Measurements from ENCODE around the gene CILP. TPM values are rescaled to one million over a fixed set of nuclear protein-coding genes. Genes with fewer than 3 reads are reported as not detected.

CILP gene
- total RNA-seq, 1 experiment from 2014 or later, result 0.08 TPM

- BruUV-seq (replicated peaks), result no TSS peak
- CTCF ChIA-PET, result no interaction called here
Measured at GRCh38 chr15:65254356-65254755, 43.1 kb upstream of the CILP start.

GRCh38 chr15:65249641-65250040, 38.4 kb upstream of the CILP start:
- intact Hi-C loops (cut with micrococcal nuclease; ENCODE audit: unreplicated experiment) (no loop called here), in situ Hi-C loops (cut with HindIII; ENCODE audit: low pct_unique_long_range_greater_than_20kb, low sequenced_read_pairs) (no loop called here)
- DNase-seq (ENCODE audit: low read depth, low spot score) (no peak), ATAC-seq (no peak)
- no peak overlapping the region for H3K4me3 ChIP-seq (ENCODE audit: low read depth in 2 of 2, low read length in 2 of 2)
- H3K27me3 ChIP-seq (ENCODE audit: control insufficient read depth, insufficient read depth, low read length), result no peaks in the 10 kb centered on the region
- H3K4me1 ChIP-seq (ENCODE audit: control insufficient read depth, insufficient read depth, low read length), result no peaks in the 10 kb centered on the region
- no peaks in the 10 kb centered on the region for H3K9me3 ChIP-seq (ENCODE audit: control insufficient read depth, insufficient read depth, low read depth, low read length)
- no peak overlapping the region for H3K27ac ChIP-seq (ENCODE audit: low read length)
- no TSS peak for BruUV-seq (replicated peaks)
- POLR2A ChIA-PET, result no interaction called here
- no peak for TF ChIP-seq POLR2AphosphoS5 (IDR thresholded peaks at IDR 0.05; ENCODE audit: low read depth, low read length)
- TF ChIP-seq SIN3A (IDR thresholded peaks at IDR 0.05; ENCODE audit: borderline replicate concordance, insufficient read depth, low read depth, low read length), result no peak
- TF ChIP-seq CTCF (IDR thresholded peaks at IDR 0.05), result no peak
- no peak for TF ChIP-seq TCF7L2 (IDR thresholded peaks at IDR 0.05; ENCODE audit: low read depth, low read length)
- TF ChIP-seq REST (IDR thresholded peaks at IDR 0.05; ENCODE audit: insufficient read depth in 1 of 2, low read depth in 2 of 2, low read length in 1 of 2), result no peak
- no peaks in the 10 kb centered on the region for H3K36me3 ChIP-seq (ENCODE audit: control insufficient read depth, insufficient read depth, low read length)
- CTCF ChIA-PET, result no interaction called here

More at GRCh38 chr15:65254356-65254755, 43.1 kb upstream of the CILP start:
- no peaks in the 10 kb centered on the region for H3K36me3 ChIP-seq (ENCODE audit: control insufficient read depth, insufficient read depth, low read length)
- ATAC-seq, result no peak
- H3K4me1 ChIP-seq (ENCODE audit: control insufficient read depth, insufficient read depth, low read length), result no peaks in the 10 kb centered on the region
- DNase-seq (ENCODE audit: low read depth, low spot score), result no peak
- no peak overlapping the region for H3K4me3 ChIP-seq (ENCODE audit: low read depth in 2 of 2, low read length in 2 of 2)
- in situ Hi-C loops (cut with HindIII; ENCODE audit: low pct_unique_long_range_greater_than_20kb, low sequenced_read_pairs), result no loop called here
- H3K27me3 ChIP-seq (ENCODE audit: control insufficient read depth, insufficient read depth, low read length), result no peaks in the 10 kb centered on the region
- TF ChIP-seq POLR2AphosphoS5 (IDR thresholded peaks at IDR 0.05; ENCODE audit: low read depth, low read length), result no peak
- no peak for TF ChIP-seq TCF7L2 (IDR thresholded peaks at IDR 0.05; ENCODE audit: low read depth, low read length)
- TF ChIP-seq SIN3A (IDR thresholded peaks at IDR 0.05; ENCODE audit: borderline replicate concordance, insufficient read depth, low read depth, low read length), result no peak
- no peak for TF ChIP-seq REST (IDR thresholded peaks at IDR 0.05; ENCODE audit: insufficient read depth in 1 of 2, low read depth in 2 of 2, low read length in 1 of 2)
- TF ChIP-seq CTCF (IDR thresholded peaks at IDR 0.05), result no peak
- intact Hi-C loops (cut with micrococcal nuclease; ENCODE audit: unreplicated experiment), result no loop called here
- no peak overlapping the region for H3K27ac ChIP-seq (ENCODE audit: low read length)
- POLR2A ChIA-PET, result no interaction called here
- H3K9me3 ChIP-seq (ENCODE audit: control insufficient read depth, insufficient read depth, low read depth, low read length), result no peaks in the 10 kb centered on the region
